ENCODE results near the gene LRRN1.

- TF ChIP-seq, protein P1, sequence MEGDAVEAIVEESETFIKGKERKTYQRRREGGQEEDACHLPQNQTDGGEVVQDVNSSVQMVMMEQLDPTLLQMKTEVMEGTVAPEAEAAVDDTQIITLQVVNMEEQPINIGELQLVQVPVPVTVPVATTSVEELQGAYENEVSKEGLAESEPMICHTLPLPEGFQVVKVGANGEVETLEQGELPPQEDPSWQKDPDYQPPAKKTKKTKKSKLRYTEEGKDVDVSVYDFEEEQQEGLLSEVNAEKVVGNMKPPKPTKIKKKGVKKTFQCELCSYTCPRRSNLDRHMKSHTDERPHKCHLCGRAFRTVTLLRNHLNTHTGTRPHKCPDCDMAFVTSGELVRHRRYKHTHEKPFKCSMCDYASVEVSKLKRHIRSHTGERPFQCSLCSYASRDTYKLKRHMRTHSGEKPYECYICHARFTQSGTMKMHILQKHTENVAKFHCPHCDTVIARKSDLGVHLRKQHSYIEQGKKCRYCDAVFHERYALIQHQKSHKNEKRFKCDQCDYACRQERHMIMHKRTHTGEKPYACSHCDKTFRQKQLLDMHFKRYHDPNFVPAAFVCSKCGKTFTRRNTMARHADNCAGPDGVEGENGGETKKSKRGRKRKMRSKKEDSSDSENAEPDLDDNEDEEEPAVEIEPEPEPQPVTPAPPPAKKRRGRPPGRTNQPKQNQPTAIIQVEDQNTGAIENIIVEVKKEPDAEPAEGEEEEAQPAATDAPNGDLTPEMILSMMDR (IDR thresholded peaks at IDR 0.05), result no peak
- no peak for TF ChIP-seq EZH2 (IDR thresholded peaks at IDR 0.05; ENCODE audit: borderline replicate concordance, insufficient read depth, low read depth, low read length, poor library complexity, severe bottlenecking)
Measured at GRCh38 chr3:3798631-3799113, 559 bp upstream of the LRRN1 start.

Measured in B cell (primary cell).